Astrocyte (in vitro differentiated cells and primary cell): ENCODE data around the gene AMY1C.
"Not testable (repeated sequence)": the region's sequence is repeated elsewhere in the genome, so short reads cannot be mapped to it uniquely, and the experiment has no call there.

Experiments used
- CTCF ChIP-seq: IDR thresholded peaks from 2 replicates; pipeline ENCODE4 v1.5.1; 2011; ENCODE audit warnings: low read depth, mild to moderate bottlenecking, inconsistent platforms, low read length, moderate library complexity; ENCODE audit not compliant: insufficient read depth
- EZH2 ChIP-seq: IDR thresholded peaks from 2 replicates; pipeline ENCODE4 v1.6.1; 2012; ENCODE audit warnings: mild to moderate bottlenecking, low read length, inconsistent platforms; ENCODE audit not compliant: insufficient read depth

DNA sequence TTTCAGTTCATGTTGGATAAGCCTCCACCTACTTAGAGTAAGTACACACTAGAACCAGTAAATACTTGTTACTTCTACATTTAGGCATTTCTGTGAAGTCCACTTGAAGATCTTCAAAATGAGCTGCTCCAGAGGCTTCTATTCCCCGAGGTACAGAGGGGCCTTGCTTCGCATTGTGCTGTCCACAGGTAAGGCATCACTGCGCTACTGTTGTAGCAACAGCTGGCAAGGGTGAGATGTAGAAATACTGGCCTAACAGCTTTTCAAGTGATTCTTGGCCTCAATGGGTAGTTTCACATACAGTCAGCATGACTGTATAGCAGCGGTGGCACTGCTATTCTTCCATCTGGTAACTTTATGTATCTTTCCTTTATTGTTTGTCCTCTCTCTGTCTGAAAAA, 4.7 kb upstream of the AMY1C start:
- TF ChIP-seq CTCF, EZH2: not testable (repeated sequence)
